HepG2 (cell line): ENCODE data around the gene PCDHB9.

Experiments
- ARNTL ChIP-seq: sonication (generic); formaldehyde crosslinking; IDR thresholded peaks from 2 replicates; pipeline ENCODE4 v1.4.0; 2020; ENCODE audit warnings: mild to moderate bottlenecking, missing genetic modification reagents
- JUN ChIP-seq: sonication (generic); formaldehyde crosslinking; IDR thresholded peaks from 2 replicates; pipeline ENCODE4 v1.4.0; 2020; ENCODE audit warnings: mild to moderate bottlenecking, missing genetic modification reagents
- SNAPC2 ChIP-seq: sonication (generic); formaldehyde crosslinking; IDR thresholded peaks from 2 replicates; pipeline ENCODE4 v1.8.1; 2022; ENCODE audit warnings: mild to moderate bottlenecking, missing genetic modification reagents
- ZNF224 ChIP-seq: sonication (generic); formaldehyde crosslinking; IDR thresholded peaks from 2 replicates; pipeline ENCODE4 v1.5.0; 2020; ENCODE audit warnings: mild to moderate bottlenecking, missing genetic modification reagents
- ZNF33A ChIP-seq: sonication (generic); formaldehyde crosslinking; IDR thresholded peaks from 2 replicates; pipeline ENCODE4 v1.5.1; 2020; ENCODE audit warnings: missing genetic modification reagents, mild to moderate bottlenecking, moderate library complexity, borderline replicate concordance

DNA sequence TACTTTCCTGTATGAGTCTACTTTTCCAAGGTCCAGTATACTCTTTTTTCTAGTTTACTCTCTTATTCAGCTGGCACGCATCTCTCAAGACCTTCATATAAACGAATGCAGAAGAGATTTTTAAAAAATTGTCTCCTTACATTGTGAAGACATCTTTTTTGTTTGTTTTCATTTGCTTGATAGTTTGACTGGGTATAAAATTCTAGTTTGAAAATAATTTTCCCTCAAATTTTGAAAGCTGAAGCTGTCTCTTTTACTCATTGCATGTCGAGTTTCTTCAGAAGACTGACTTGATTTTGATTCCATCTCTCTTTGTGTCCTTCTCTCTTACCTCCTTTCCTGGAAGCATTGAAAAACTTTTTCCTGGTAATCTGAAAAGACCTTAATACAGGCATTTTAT, 9.4 kb downstream of the PCDHB9 start:
- TF ChIP-seq SNAPC2 (CRISPR knock-in tag): no peak
- TF ChIP-seq ZNF33A: no peak
- TF ChIP-seq JUN (CRISPR knock-in tag): no peak
- no peak for TF ChIP-seq ARNTL (CRISPR knock-in tag)
- no peak for TF ChIP-seq ZNF224 (CRISPR knock-in tag)
